Neural crest cell (in vitro differentiated cells): ENCODE results near the gene RFNG. TPM values are rescaled to one million over a fixed set of nuclear protein-coding genes. Genes with fewer than 3 reads are reported as not detected.

ENCODE experiments used
- DNase-seq: peaks from one replicate; pipeline ENCODE4 v3.0.0; 2021; ENCODE audit warnings: low read depth, mixed read lengths, low spot score
- H3K27ac Mint-ChIP-seq: one replicate; pipeline ENCODE4 v1.8.0; 2021; ENCODE audit warnings: mild to moderate bottlenecking, mixed read lengths; ENCODE audit not compliant: unreplicated experiment
- H3K27me3 Mint-ChIP-seq: 2 replicates; pipeline ENCODE4 v1.8.0; 2021; ENCODE audit warnings: low read depth, mild to moderate bottlenecking, mixed read lengths
- H3K36me3 Mint-ChIP-seq: 2 replicates; pipeline ENCODE4 v1.8.0; 2021; ENCODE audit warnings: low read depth, mild to moderate bottlenecking, mixed read lengths
- H3K4me1 Mint-ChIP-seq: 2 replicates; pipeline ENCODE4 v1.8.0; 2021; ENCODE audit warnings: mixed read lengths
- H3K4me3 Mint-ChIP-seq: one replicate; pipeline ENCODE4 v1.8.0; 2021; ENCODE audit warnings: mild to moderate bottlenecking, mixed read lengths
- H3K9me3 Mint-ChIP-seq: 2 replicates; pipeline ENCODE4 v1.8.0; 2021; ENCODE audit warnings: mixed read lengths
- CTCF ChIP-seq: fragments of 200-600 bp; sonication (generic); conservative IDR thresholded peaks from 2 replicates; pipeline ENCODE4 v1.5.0; 2021; ENCODE audit warnings: antibody characterized with exemption, mild to moderate bottlenecking
- total RNA-seq: library from RNA; stranded (reverse); gene quantifications from 2 replicates; pipeline ENCODE4 v1.2.1, GENCODE V29; 2021

RFNG gene
- total RNA-seq, 1 donor from 2014 or later: 46.0 TPM

- DNase-seq: no peak
- Mint-ChIP-seq H3K36me3 (peaks cover 2% of the 10 kb centered on the region), H3K27me3 (no peaks in the 10 kb centered on the region), H3K27ac (no peak overlapping the region), H3K9me3 (no peaks in the 10 kb centered on the region), H3K4me1 (no peaks in the 10 kb centered on the region), H3K4me3 (no peak overlapping the region)
- no peak for TF ChIP-seq CTCF
These were observed 29.9 kb upstream of the RFNG start for GRCh38 chr17:82081546-82081945.

- Mint-ChIP-seq H3K4me1 (no peaks in the 10 kb centered on the region), H3K4me3 (no peak overlapping the region), H3K27me3 (peaks cover 3% of the 10 kb centered on the region), H3K36me3 (peaks cover 2% of the 10 kb centered on the region), H3K9me3 (no peaks in the 10 kb centered on the region), H3K27ac (no peak overlapping the region)
- no peak for TF ChIP-seq CTCF
- DNase-seq: no peak
These were observed 29.3 kb upstream of the RFNG start for GRCh38 chr17:82080789-82081464.

GRCh38 chr17:82080048-82080788, 28.6 kb upstream of the RFNG start:
- no peak for TF ChIP-seq CTCF
- Mint-ChIP-seq H3K4me3 (peak overlapping the region; percentile 47), H3K27me3 (peaks cover 8% of the 10 kb centered on the region), H3K36me3 (peaks cover 2% of the 10 kb centered on the region), H3K27ac (no peak overlapping the region), H3K4me1 (no peaks in the 10 kb centered on the region), H3K9me3 (no peaks in the 10 kb centered on the region)
- DNase-seq: no peak

- no peak for TF ChIP-seq CTCF
- H3K4me3 Mint-ChIP-seq: no peak overlapping the region
- DNase-seq: no peak
- H3K27ac Mint-ChIP-seq: peak overlapping the region; percentile 27
- H3K4me1 Mint-ChIP-seq: no peaks in the 10 kb centered on the region
- H3K9me3 Mint-ChIP-seq: no peaks in the 10 kb centered on the region
- H3K36me3 Mint-ChIP-seq: peaks cover 2% of the 10 kb centered on the region
- peaks cover 11% of the 10 kb centered on the region for H3K27me3 Mint-ChIP-seq
These were observed 27.5 kb upstream of the RFNG start for GRCh38 chr17:82079001-82079677.

GRCh38 chr17:82078433-82078832, 26.8 kb upstream of the RFNG start:
- Mint-ChIP-seq H3K27me3 (peaks cover 17% of the 10 kb centered on the region), H3K36me3 (peaks cover 2% of the 10 kb centered on the region), H3K27ac (no peak overlapping the region), H3K4me1 (no peaks in the 10 kb centered on the region), H3K9me3 (no peaks in the 10 kb centered on the region), H3K4me3 (no peak overlapping the region)
- TF ChIP-seq CTCF: no peak
- no peak for DNase-seq
